Ovary (tissue), 9 donors: Measurements from ENCODE around the gene MSH2. TPM values are rescaled to one million over a fixed set of nuclear protein-coding genes. Genes with fewer than 3 reads are reported as not detected.
"Not testable (repeated sequence)": the region's sequence is repeated elsewhere in the genome, so short reads cannot be mapped to it uniquely, and the experiment has no call there.

Source experiments
- DNase-seq, 5 donors: peaks; one replicate each; pipeline ENCODE4 v3.0.0-alpha.2; 2019 to 2020
- H3K27ac ChIP-seq, 2 donors: fragments of 200-600 bp; one replicate each; pipeline versions ENCODE4 v1.5.1 to v1.8.0; 2019 to 2022
- H3K27me3 ChIP-seq: fragments of 200-600 bp; one replicate; pipeline ENCODE4 v1.8.0; 2022
- H3K36me3 ChIP-seq: fragments of 200-600 bp; sonication (generic); one replicate; pipeline ENCODE4 v1.5.1; 2019
- H3K4me1 ChIP-seq: one replicate; pipeline ENCODE4 v1.8.1; 2013; ENCODE audit warnings: mild to moderate bottlenecking, moderate library complexity; ENCODE audit not compliant: insufficient read depth
- H3K4me3 ChIP-seq: fragments of 200-600 bp; sonication (generic); one replicate; pipeline ENCODE4 v1.5.1; 2017
- H3K9me3 ChIP-seq, 2 donors: fragments of 200-600 bp in 1 of 2; sonication (generic) in 1 of 2; one replicate each; pipeline versions ENCODE4 v1.5.1 to v1.8.1; 2013 to 2019; ENCODE audit warnings: mild to moderate bottlenecking in 1 of 2, moderate library complexity in 1 of 2
- EP300 ChIP-seq: sonication (generic); formaldehyde crosslinking; IDR thresholded peaks from one replicate; pipeline ENCODE4 v1.6.1; 2017; ENCODE audit warnings: antibody characterized with exemption
- POLR2A ChIP-seq: fragments of 450-650 bp; IDR thresholded peaks from one replicate; pipeline ENCODE4 v1.6.1; 2017; ENCODE audit warnings: antibody characterized with exemption, mild to moderate bottlenecking, moderate library complexity
- WGBS, 3 donors: extraction: QIAGEN DNeasy Blood & Tissue Kit in 1 of 3; methylation state at CpG; one replicate each; pipeline versions ENCODE4 v1.1.5 to v1.1.7; 2013 to 2017; 5-methylcytosine and 5-hydroxymethylcytosine counted together
- intact Hi-C, 4 donors: fragments of 100-400 bp; cut with DNase I; formaldehyde crosslinking; loops; one replicate each; pipeline versions ENCODE4 v1.11.0 to v1.15.1; 2022 to 2023
- polyA plus RNA-seq, 2 donors: library from polyadenylated mRNA; stranded (reverse); fragments of 200-250 nt in 1 of 2; fragments of 350-450 nt in 1 of 2; fragmentation: Illumina TruSeq in 1 of 2; extraction: RNeasy Lipid Tissue Mini Kit (QIAGEN cat#74804) in 1 of 2; gene quantifications; one replicate each; pipeline ENCODE4 v1.2.3, GENCODE V29; 2013 to 2014
- total RNA-seq, 7 donors: library from RNA; depleted of rRNA in 2 of 7; stranded (reverse); fragments of >200 nt in 2 of 7; fragmentation: NEBNext Ultra II Directional in 3 of 7; extraction: Animal tissue kit (Norgen Biotek cat#: 25700) in 3 of 7; gene quantifications; one replicate each; pipeline versions ENCODE4 v1.1.0 to v1.2.4, GENCODE V29; 2016 to 2023
- TF ChIP-seq, protein P1 (sequence below), 3 donors: fragments of 450-650 bp in 2 of 3; fragments of 200-600 bp in 1 of 3; IDR thresholded peaks; one replicate each; pipeline versions ENCODE4 v1.5.1 to v1.8.0; 2016 to 2022; ENCODE audit warnings: antibody characterized with exemption in 3 of 3, mild to moderate bottlenecking in 1 of 3
- donor health status: DM: no; HTN: no; CAD: no; lungs with moderate emphysema.
- donor health status: DM: no; HTN: no; CAD: no.
- donor health status: Bipolar disorder and iron deficiency.
- donor health status: DM: yes; HTN: yes; CAD: no.
- donor health status: DM: no; HTN: no; CAD: no.
- donor health status: DM: yes; HTN: yes; CAD: no.

Gene MSH2
- total and polyA plus RNA-seq, 9 donors = 8.5 to 16.4 (median 10.7) TPM

DNA sequence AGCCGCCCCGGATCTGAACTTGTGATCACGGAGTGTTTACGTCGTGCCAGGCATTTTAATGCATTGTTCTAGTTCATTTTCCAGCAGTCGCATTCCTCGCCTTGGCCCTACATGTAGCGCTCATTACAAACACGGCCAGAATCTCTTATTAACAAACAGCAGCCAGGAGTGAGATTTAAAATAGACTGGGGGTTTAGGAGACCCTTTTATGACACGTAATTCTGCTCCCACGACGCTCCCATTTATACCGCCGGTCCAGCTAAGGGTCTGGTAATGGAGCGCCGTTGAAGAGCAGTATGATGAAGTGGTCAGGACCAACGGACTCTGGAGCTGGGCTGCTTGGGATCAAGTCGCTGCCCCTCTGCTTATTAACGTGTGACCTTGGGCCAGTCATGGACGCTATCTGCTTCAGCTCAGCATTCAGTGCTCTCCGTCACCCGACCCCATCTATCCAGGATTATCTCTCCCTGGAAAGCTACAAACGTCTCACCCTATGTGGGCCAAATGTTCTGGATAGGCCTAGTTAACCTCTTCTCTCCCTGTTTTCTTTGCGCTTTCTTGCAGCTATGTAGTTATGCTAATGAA, 745 bp downstream of the MSH2 start:
- Histone ChIP-seq H3K27me3 (no peaks in the 10 kb centered on the region), H3K4me1 (peaks cover 10% of the 10 kb centered on the region), H3K36me3 (no peaks in the 10 kb centered on the region), H3K4me3 (peak overlapping the region; percentile 87), H3K27ac (no peak overlapping the region), H3K9me3 (no peaks in the 10 kb centered on the region)
- intact Hi-C loops = no loop called here
- 3 to 4% (median 4%) methylated on average over 24 of the region's 24 CpGs for WGBS, 3 donors
- no peak for DNase-seq
- no peak for TF ChIP-seq POLR2A
- TF ChIP-seq EP300 = no peak
- TF ChIP-seq, protein P1, sequence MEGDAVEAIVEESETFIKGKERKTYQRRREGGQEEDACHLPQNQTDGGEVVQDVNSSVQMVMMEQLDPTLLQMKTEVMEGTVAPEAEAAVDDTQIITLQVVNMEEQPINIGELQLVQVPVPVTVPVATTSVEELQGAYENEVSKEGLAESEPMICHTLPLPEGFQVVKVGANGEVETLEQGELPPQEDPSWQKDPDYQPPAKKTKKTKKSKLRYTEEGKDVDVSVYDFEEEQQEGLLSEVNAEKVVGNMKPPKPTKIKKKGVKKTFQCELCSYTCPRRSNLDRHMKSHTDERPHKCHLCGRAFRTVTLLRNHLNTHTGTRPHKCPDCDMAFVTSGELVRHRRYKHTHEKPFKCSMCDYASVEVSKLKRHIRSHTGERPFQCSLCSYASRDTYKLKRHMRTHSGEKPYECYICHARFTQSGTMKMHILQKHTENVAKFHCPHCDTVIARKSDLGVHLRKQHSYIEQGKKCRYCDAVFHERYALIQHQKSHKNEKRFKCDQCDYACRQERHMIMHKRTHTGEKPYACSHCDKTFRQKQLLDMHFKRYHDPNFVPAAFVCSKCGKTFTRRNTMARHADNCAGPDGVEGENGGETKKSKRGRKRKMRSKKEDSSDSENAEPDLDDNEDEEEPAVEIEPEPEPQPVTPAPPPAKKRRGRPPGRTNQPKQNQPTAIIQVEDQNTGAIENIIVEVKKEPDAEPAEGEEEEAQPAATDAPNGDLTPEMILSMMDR (IDR thresholded peaks at IDR 0.05) = no peak

GRCh38 chr2:47404356-47404755, 1.4 kb downstream of the MSH2 start:
- no peak for DNase-seq
- Histone ChIP-seq H3K36me3 (no peaks in the 10 kb centered on the region), H3K9me3 (no peaks in the 10 kb centered on the region), H3K4me3 (peak overlapping the region; percentile 87), H3K27ac (no peak overlapping the region), H3K4me1 (peaks cover 10% of the 10 kb centered on the region), H3K27me3 (no peaks in the 10 kb centered on the region)
- intact Hi-C loops = no loop called here
- TF ChIP-seq, protein P1 (IDR thresholded peaks at IDR 0.05) = no peak
- TF ChIP-seq EP300 (no peak), POLR2A (no peak)
- WGBS, 3 donors = 89 to 92% (median 90%) methylated on average over 10 of the region's 10 CpGs

- intact Hi-C loops = no loop called here
- no peaks in the 10 kb centered on the region for H3K36me3 ChIP-seq
- no peaks in the 10 kb centered on the region for H3K9me3 ChIP-seq
- WGBS, 3 donors = 96 to 99% (median 98%) methylated on average over 2 of the region's 2 CpGs
- H3K4me1 ChIP-seq = peaks cover 10% of the 10 kb centered on the region
- no peak overlapping the region for H3K27ac ChIP-seq
- TF ChIP-seq EP300 (no peak), POLR2A (no peak)
- TF ChIP-seq, protein P1 (IDR thresholded peaks at IDR 0.05) = no peak
- no peaks in the 10 kb centered on the region for H3K27me3 ChIP-seq
- DNase-seq = no peak
- no peak overlapping the region for H3K4me3 ChIP-seq
Measured at GRCh38 chr2:47405757-47406156, 2.8 kb downstream of the MSH2 start.

DNA sequence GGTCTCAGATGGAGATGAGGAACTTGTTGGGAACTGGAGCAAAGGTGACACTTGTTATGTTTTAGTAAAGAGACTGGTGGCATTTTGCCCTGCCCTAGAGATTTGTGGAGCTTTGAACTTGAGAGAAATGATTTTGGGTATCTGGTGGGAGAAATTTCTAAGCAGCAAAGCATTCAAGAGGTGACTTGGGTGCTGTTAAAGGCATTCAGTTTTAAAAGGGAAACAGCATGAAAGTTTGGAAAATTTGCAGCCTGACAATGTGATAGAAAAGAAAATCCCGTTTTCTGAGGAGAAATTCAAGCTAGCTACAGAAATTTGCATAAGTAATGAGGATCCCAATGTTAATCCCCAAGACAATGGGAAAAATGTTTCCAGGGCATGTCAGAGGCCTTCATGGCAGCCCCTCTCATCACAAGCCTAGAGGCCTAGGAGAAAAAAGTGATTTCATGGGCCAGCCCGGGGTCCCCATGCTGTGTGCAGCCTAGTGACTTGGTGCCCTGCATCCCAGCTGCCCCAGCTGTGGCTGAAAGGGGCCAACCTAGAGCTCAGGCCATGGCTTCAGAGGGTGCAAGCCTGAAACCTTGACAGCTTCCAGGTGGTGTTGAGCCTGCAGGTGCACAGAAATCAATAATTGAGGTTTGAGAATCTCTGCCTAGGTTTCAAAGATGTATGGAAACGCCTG, 3.8 kb downstream of the MSH2 start:
- 97% methylated on average over 3 of the region's 3 CpGs for WGBS, 3 donors
- intact Hi-C loops, H3K4me1 ChIP-seq: not testable (repeated sequence)

GRCh38 chr2:47407976-47408375, 5.0 kb downstream of the MSH2 start:
- H3K4me3 ChIP-seq, H3K4me1 ChIP-seq, H3K27ac ChIP-seq, H3K9me3 ChIP-seq, H3K27me3 ChIP-seq, H3K36me3 ChIP-seq, DNase-seq, intact Hi-C loops: not testable (repeated sequence)
- WGBS, 3 donors = 80 to 90% (median 81%) methylated on average over 2 of the region's 2 CpGs

More for the DNA sequence above, 3.8 kb downstream of the MSH2 start:
- not testable (repeated sequence) for DNase-seq, H3K36me3 ChIP-seq, H3K27me3 ChIP-seq, H3K9me3 ChIP-seq, H3K4me3 ChIP-seq, H3K27ac ChIP-seq
